Fibroblast of skin of right quadriceps (primary cell): Measurements from ENCODE around the gene CD180.
"Not testable (repeated sequence)": the region's sequence is repeated elsewhere in the genome, so short reads cannot be mapped to it uniquely, and the experiment has no call there.

ENCODE experiments used
- DNase-seq: peaks from one replicate; pipeline ENCODE4 v3.0.0-alpha.2; 2013

The CD180 gene

GRCh38 chr5:67187006-67187715 is 9.4 kb downstream of the CD180 start:
- DNase-seq: no peak

GRCh38 chr5:67183859-67184258 is 12.7 kb downstream of the CD180 start:
- no peak for DNase-seq

- peak; percentile 46 for DNase-seq
Observed at GRCh38 chr5:67182301-67182790, 14.3 kb downstream of the CD180 start.

GRCh38 chr5:67181648-67182221 is 14.9 kb downstream of the CD180 start:
- no peak for DNase-seq

- no peak for DNase-seq
Observed at GRCh38 chr5:67179697-67180361, 16.8 kb downstream of the CD180 start.

GRCh38 chr5:67178966-67179365 is 17.6 kb downstream of the CD180 start:
- DNase-seq: no peak

- DNase-seq: peak; percentile 31
Observed at GRCh38 chr5:67178085-67178484, 18.5 kb downstream of the CD180 start.

GRCh38 chr5:67176936-67177335 is 19.7 kb downstream of the CD180 start:
- DNase-seq: no peak

- no peak for DNase-seq
Observed at GRCh38 chr5:67173959-67174358, 22.6 kb downstream of the CD180 start.

- DNase-seq: not testable (repeated sequence)
Observed at GRCh38 chr5:67173351-67173750, 23.2 kb downstream of the CD180 start.

GRCh38 chr5:67170767-67171166 is 25.8 kb downstream of the CD180 start:
- no peak for DNase-seq

GRCh38 chr5:67168069-67168468 is 28.5 kb downstream of the CD180 start:
- DNase-seq: no peak

- DNase-seq: no peak
Observed at GRCh38 chr5:67166460-67167285, 29.9 kb downstream of the CD180 start.

GRCh38 chr5:67165526-67166459 is 30.8 kb downstream of the CD180 start:
- peak; percentile 71 for DNase-seq

- no peak for DNase-seq
Observed at GRCh38 chr5:67164856-67165525, 31.6 kb downstream of the CD180 start.

GRCh38 chr5:67163863-67164595 is 32.6 kb downstream of the CD180 start:
- no peak for DNase-seq

- no peak for DNase-seq
Observed at GRCh38 chr5:67163231-67163756, 33.3 kb downstream of the CD180 start.

- no peak for DNase-seq
Observed at GRCh38 chr5:67161767-67162166, 34.8 kb downstream of the CD180 start.

- DNase-seq: peak; percentile 15
Observed at GRCh38 chr5:67160985-67161384, 35.6 kb downstream of the CD180 start.

GRCh38 chr5:67160272-67160671 is 36.3 kb downstream of the CD180 start:
- no peak for DNase-seq
